ENCODE data around the gene SKOR1.
A peak's percentile ranks its signal among the peaks of the same experiment; 100 is the strongest.

Gene SKOR1

GRCh38 chr15:67843571-67844387, 18.5 kb downstream of the SKOR1 start:
- TF ChIP-seq CTCF (conservative IDR thresholded peaks at IDR 0.05; ENCODE audit: low read depth, low read length) = no peak
- no peak overlapping the region for H3K4me3 ChIP-seq (ENCODE audit: low read depth, low read length)
- peak; percentile 80 for DNase-seq (ENCODE audit: low read depth)

GRCh38 chr15:67845974-67846373, 20.7 kb downstream of the SKOR1 start:
- TF ChIP-seq CTCF (conservative IDR thresholded peaks at IDR 0.05; ENCODE audit: low read depth, low read length) = no peak
- no peak for DNase-seq (ENCODE audit: low read depth)
- H3K4me3 ChIP-seq (ENCODE audit: low read depth, low read length) = no peak overlapping the region

GRCh38 chr15:67849538-67849937, 24.2 kb downstream of the SKOR1 start:
- DNase-seq (ENCODE audit: low read depth) = no peak
- no peak for TF ChIP-seq CTCF (conservative IDR thresholded peaks at IDR 0.05; ENCODE audit: low read depth, low read length)
- H3K4me3 ChIP-seq (ENCODE audit: low read depth, low read length) = no peak overlapping the region

GRCh38 chr15:67850336-67850735, 25.0 kb downstream of the SKOR1 start:
- no peak overlapping the region for H3K4me3 ChIP-seq (ENCODE audit: low read depth, low read length)
- DNase-seq (ENCODE audit: low read depth) = no peak
- no peak for TF ChIP-seq CTCF (conservative IDR thresholded peaks at IDR 0.05; ENCODE audit: low read depth, low read length)

- H3K4me3 ChIP-seq (ENCODE audit: low read depth, low read length) = no peak overlapping the region
- no peak for TF ChIP-seq CTCF (conservative IDR thresholded peaks at IDR 0.05; ENCODE audit: low read depth, low read length)
- DNase-seq (ENCODE audit: low read depth) = peak; percentile 47
Observed at GRCh38 chr15:67850994-67851571, 25.8 kb downstream of the SKOR1 start.

- TF ChIP-seq CTCF (conservative IDR thresholded peaks at IDR 0.05; ENCODE audit: low read depth, low read length) = no peak
- no peak overlapping the region for H3K4me3 ChIP-seq (ENCODE audit: low read depth, low read length)
- no peak for DNase-seq (ENCODE audit: low read depth)
Observed at GRCh38 chr15:67852418-67852817, 27.1 kb downstream of the SKOR1 start.

GRCh38 chr15:67853454-67853853, 28.1 kb downstream of the SKOR1 start:
- H3K4me3 ChIP-seq (ENCODE audit: low read depth, low read length) = no peak overlapping the region
- TF ChIP-seq CTCF (conservative IDR thresholded peaks at IDR 0.05; ENCODE audit: low read depth, low read length) = no peak
- no peak for DNase-seq (ENCODE audit: low read depth)
